Gastrocnemius medialis (tissue), 4 donors: Measurements from ENCODE around the gene RAD51B.

ENCODE experiments used
- POLR2A ChIP-seq, 2 donors: fragments of 450-650 bp; IDR thresholded peaks; one replicate each; pipeline ENCODE4 v1.6.1; 2017; ENCODE audit warnings: antibody characterized with exemption in 2 of 2, mild to moderate bottlenecking in 2 of 2, moderate library complexity in 2 of 2
- TF ChIP-seq, protein P1 (sequence below), 5 experiments: fragments of 450-650 bp in 3 of 5; fragments of 200-600 bp in 2 of 5; sonication (generic) in 2 of 5; IDR thresholded peaks in 4 of 5; conservative IDR thresholded peaks in 1 of 5; 1 replicate in 4 of 5; 2 replicates in 1 of 5; pipeline ENCODE4 v1.5.1; 2016 to 2019; ENCODE audit warnings: antibody characterized with exemption in 5 of 5, mild to moderate bottlenecking in 3 of 5, moderate library complexity in 3 of 5

GRCh38 chr14:68759017-68759560 lies 939.5 kb downstream of the RAD51B start:
- TF ChIP-seq, protein P1, sequence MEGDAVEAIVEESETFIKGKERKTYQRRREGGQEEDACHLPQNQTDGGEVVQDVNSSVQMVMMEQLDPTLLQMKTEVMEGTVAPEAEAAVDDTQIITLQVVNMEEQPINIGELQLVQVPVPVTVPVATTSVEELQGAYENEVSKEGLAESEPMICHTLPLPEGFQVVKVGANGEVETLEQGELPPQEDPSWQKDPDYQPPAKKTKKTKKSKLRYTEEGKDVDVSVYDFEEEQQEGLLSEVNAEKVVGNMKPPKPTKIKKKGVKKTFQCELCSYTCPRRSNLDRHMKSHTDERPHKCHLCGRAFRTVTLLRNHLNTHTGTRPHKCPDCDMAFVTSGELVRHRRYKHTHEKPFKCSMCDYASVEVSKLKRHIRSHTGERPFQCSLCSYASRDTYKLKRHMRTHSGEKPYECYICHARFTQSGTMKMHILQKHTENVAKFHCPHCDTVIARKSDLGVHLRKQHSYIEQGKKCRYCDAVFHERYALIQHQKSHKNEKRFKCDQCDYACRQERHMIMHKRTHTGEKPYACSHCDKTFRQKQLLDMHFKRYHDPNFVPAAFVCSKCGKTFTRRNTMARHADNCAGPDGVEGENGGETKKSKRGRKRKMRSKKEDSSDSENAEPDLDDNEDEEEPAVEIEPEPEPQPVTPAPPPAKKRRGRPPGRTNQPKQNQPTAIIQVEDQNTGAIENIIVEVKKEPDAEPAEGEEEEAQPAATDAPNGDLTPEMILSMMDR (IDR thresholded peaks at IDR 0.05 in 4 of 5, conservative IDR thresholded peaks at IDR 0.05 in 1 of 5) = no peak
- TF ChIP-seq POLR2A (IDR thresholded peaks at IDR 0.05) = no peak
